GM12874 (cell line): ENCODE results near the gene CMSS1.

Source experiments
- TF ChIP-seq, protein P1 (sequence below): IDR thresholded peaks from 2 replicates; pipeline ENCODE4 v1.5.1; 2011; ENCODE audit warnings: low read depth, mild to moderate bottlenecking, control low read depth, low read length, moderate library complexity; ENCODE audit not compliant: insufficient read depth

The CMSS1 gene

GRCh38 chr3:99865321-99865720, 47.7 kb downstream of the CMSS1 start:
- TF ChIP-seq, protein P1, sequence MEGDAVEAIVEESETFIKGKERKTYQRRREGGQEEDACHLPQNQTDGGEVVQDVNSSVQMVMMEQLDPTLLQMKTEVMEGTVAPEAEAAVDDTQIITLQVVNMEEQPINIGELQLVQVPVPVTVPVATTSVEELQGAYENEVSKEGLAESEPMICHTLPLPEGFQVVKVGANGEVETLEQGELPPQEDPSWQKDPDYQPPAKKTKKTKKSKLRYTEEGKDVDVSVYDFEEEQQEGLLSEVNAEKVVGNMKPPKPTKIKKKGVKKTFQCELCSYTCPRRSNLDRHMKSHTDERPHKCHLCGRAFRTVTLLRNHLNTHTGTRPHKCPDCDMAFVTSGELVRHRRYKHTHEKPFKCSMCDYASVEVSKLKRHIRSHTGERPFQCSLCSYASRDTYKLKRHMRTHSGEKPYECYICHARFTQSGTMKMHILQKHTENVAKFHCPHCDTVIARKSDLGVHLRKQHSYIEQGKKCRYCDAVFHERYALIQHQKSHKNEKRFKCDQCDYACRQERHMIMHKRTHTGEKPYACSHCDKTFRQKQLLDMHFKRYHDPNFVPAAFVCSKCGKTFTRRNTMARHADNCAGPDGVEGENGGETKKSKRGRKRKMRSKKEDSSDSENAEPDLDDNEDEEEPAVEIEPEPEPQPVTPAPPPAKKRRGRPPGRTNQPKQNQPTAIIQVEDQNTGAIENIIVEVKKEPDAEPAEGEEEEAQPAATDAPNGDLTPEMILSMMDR, result no peak

GRCh38 chr3:99866261-99866761, 48.6 kb downstream of the CMSS1 start:
- TF ChIP-seq, protein P1, result no peak

DNA sequence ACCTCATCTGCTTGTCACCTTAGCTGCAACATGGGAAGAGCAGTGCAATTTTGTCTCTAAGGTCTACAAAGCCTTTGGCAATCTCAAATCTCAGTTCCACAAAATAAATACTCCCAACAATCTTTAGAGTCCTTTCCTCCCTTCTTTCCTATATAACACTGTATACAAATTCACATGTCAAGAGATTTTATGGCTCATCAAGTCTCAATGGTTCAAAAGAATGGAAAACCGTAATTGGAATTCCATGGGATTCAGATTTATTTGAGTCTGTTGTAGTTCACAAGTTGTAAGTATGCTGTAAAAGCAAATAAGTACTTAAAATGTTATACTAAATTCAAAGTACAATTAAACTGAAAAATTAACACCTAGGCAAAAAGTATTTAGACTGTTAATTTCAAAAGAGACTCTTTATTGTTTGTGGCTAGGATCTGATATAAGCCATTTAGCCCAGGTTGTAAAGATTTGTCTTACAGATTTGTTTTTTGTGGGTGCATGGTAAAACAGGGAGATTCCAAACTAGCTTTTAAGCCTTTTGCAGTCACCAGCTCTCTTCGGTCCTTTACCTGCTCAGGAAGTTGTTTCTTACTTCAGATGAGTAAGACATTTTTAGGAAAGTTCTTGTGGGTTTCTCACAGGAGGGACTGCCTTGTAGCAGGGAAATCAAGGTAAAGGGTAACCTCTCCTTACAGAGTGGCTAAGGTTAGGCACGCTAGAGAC, 50.1 kb downstream of the CMSS1 start:
- TF ChIP-seq, protein P1, result no peak

- TF ChIP-seq, protein P1, result no peak
Observed at GRCh38 chr3:99868311-99868646, 50.6 kb downstream of the CMSS1 start.

- TF ChIP-seq, protein P1, result no peak
Observed at GRCh38 chr3:99869621-99870020, 52.0 kb downstream of the CMSS1 start.

DNA sequence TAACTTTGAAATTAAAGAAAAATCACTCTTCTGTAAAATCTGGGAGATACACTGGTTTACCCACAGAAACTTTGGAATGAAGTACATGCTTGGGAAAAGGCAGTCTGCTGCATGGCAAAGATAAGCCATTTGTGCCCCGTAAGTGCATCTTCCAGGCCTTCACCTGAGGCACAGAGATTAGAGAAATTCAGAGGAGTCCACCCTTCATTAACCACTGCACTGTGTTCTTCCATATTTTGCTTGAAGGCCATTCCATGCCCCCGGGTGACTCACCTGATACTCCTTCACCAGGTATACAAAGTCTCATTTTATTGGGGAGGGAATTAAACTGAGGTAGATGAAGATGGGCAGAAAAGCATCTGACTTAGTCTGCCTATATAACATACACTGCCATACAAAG, 53.0 kb downstream of the CMSS1 start:
- TF ChIP-seq, protein P1, result no peak

GRCh38 chr3:99871231-99872045, 53.8 kb downstream of the CMSS1 start:
- TF ChIP-seq, protein P1, result no peak
